ENCODE data around the gene BCL3. TPM values are rescaled to one million over a fixed set of nuclear protein-coding genes. Genes with fewer than 3 reads are reported as not detected.

Gene BCL3
- 2.9 TPM for total RNA-seq
- 62.9 TPM for polyA plus RNA-seq
- long read RNA-seq, donor 1, partial matches to known transcripts: 0 of 1 reads
- long read RNA-seq, donor 1, other reads (novel, unspliced or antisense): 0 of 1 reads
- long read RNA-seq, donor 2, transcript BCL3-201 (9 exons, 2,038 nt): major isoform, 5 of 7 reads
- long read RNA-seq, donor 2, partial matches to known transcripts: 0 of 7 reads
- long read RNA-seq, donor 2, other reads (novel, unspliced or antisense): 0 of 7 reads
- long read RNA-seq, donor 3, partial matches to known transcripts: 0 of 1 reads
- long read RNA-seq, donor 3, other reads (novel, unspliced or antisense): 0 of 1 reads
- long read RNA-seq, donor 4, partial matches to known transcripts: 0 of 6 reads
- long read RNA-seq, donor 4, other reads (novel, unspliced or antisense): 0 of 6 reads
- long read RNA-seq, donor 5, transcript BCL3-201 (9 exons, 2,038 nt): major isoform, 9 of 18 reads
- long read RNA-seq, donor 5, partial matches to known transcripts: 6 of 18 reads
- long read RNA-seq, donor 5, other reads (novel, unspliced or antisense): 0 of 18 reads
- long read RNA-seq, donor 6, transcript BCL3-201 (9 exons, 2,038 nt): major isoform, 10 of 13 reads
- long read RNA-seq, donor 6, partial matches to known transcripts: 0 of 13 reads
- long read RNA-seq, donor 6, other reads (novel, unspliced or antisense): 0 of 13 reads
- long read RNA-seq, donor 7, transcript BCL3-201 (9 exons, 2,038 nt): major isoform, 6 of 14 reads
- long read RNA-seq, donor 7, partial matches to known transcripts: 6 of 14 reads
- long read RNA-seq, donor 7, other reads (novel, unspliced or antisense): 0 of 14 reads
- long read RNA-seq, donor 8, partial matches to known transcripts: 0 of 3 reads
- long read RNA-seq, donor 8, other reads (novel, unspliced or antisense): 0 of 3 reads
- long read RNA-seq, donor 9, partial matches to known transcripts: 0 of 3 reads
- long read RNA-seq, donor 9, other reads (novel, unspliced or antisense): 0 of 3 reads
- long read RNA-seq, donor 10, transcript BCL3-201 (9 exons, 2,038 nt): major isoform, 9 of 10 reads
- long read RNA-seq, donor 10, partial matches to known transcripts: 0 of 10 reads
- long read RNA-seq, donor 10, other reads (novel, unspliced or antisense): 0 of 10 reads

- DNase-seq (ENCODE audit: low read depth in 6 of 9, low spot score in 9 of 9): no peak
- Histone ChIP-seq H3K27me3 (ENCODE audit: control insufficient read depth in 2 of 2, insufficient read depth in 1 of 2, low read length in 1 of 2) (peaks cover 32 to 56% of the 10 kb centered on the region in 2 donors), H3K4me1 (ENCODE audit: control insufficient read depth in 2 of 2, insufficient read depth in 2 of 2, low read length in 2 of 2) (peaks cover 22 to 52% of the 10 kb centered on the region in 2 donors), H3K4me3 (ENCODE audit: low read length in 2 of 2) (peak within 1 kb of the TSS; percentile 39 to 61), H3K27ac (ENCODE audit: low read depth in 1 of 2, low read length in 1 of 2) (peak within 1 kb of the TSS; percentile 81 to 86), H3K9me3 (ENCODE audit: control insufficient read depth in 2 of 2, insufficient read depth in 1 of 2, low read length in 1 of 2) (peaks cover 0 to 6% of the 10 kb centered on the region in 2 donors), H3K36me3 (ENCODE audit: control insufficient read depth in 2 of 2, insufficient read depth in 2 of 2, low read length in 1 of 2) (peaks cover 0 to 3% of the 10 kb centered on the region in 2 donors)
- WGBS: 2% methylated on average over 84 of the region's 88 CpGs
These were observed at the start of gene BCL3 for GRCh38 chr19:44748426-44749254. TSS of gene BCL3 (plus strand) at chr19:44748708. CDS start at chr19:44748791, 83 bp downstream.

GRCh38 chr19:44700547-44700946 lies 48.0 kb upstream of the BCL3 start:
- H3K36me3 ChIP-seq (ENCODE audit: control insufficient read depth in 2 of 2, insufficient read depth in 2 of 2, low read length in 1 of 2): no peaks in the 10 kb centered on the region
- 97% methylated on average over 5 of the region's 5 CpGs for WGBS
- H3K27ac ChIP-seq (ENCODE audit: low read depth in 1 of 2, low read length in 1 of 2): no peak overlapping the region
- no peak for DNase-seq (ENCODE audit: low read depth in 6 of 9, low spot score in 9 of 9)
- peaks cover 0 to 4% of the 10 kb centered on the region in 2 donors for H3K27me3 ChIP-seq (ENCODE audit: control insufficient read depth in 2 of 2, insufficient read depth in 1 of 2, low read length in 1 of 2)
- H3K9me3 ChIP-seq (ENCODE audit: control insufficient read depth in 2 of 2, insufficient read depth in 1 of 2, low read length in 1 of 2): no peaks in the 10 kb centered on the region
- H3K4me1 ChIP-seq (ENCODE audit: control insufficient read depth in 2 of 2, insufficient read depth in 2 of 2, low read length in 2 of 2): peaks cover 0 to 13% of the 10 kb centered on the region in 2 donors
- H3K4me3 ChIP-seq (ENCODE audit: low read length in 2 of 2): no peak overlapping the region

DNA sequence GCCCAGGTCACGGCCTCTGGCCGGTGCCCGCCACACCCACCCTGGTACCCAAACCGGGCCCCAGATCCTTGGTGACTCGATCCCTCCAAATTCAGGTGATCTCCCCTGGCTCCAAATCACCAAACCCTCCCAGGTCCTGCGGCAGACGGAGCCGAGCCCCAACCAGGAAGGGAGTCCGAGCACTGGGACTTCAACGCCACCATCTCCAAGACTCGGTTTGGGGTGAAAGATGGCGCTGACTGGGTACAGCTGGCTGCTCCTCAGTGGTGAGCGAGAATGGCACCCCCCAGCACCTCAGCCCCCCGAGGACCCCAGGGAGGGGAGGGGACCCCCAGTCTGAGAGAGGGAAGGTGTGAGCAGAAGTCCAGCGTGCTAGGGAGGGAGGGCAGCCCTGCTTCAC lies 47.3 kb upstream of the BCL3 start:
- no peak for DNase-seq (ENCODE audit: low read depth in 6 of 9, low spot score in 9 of 9)
- peaks cover 0 to 4% of the 10 kb centered on the region in 2 donors for H3K27me3 ChIP-seq (ENCODE audit: control insufficient read depth in 2 of 2, insufficient read depth in 1 of 2, low read length in 1 of 2)
- H3K9me3 ChIP-seq (ENCODE audit: control insufficient read depth in 2 of 2, insufficient read depth in 1 of 2, low read length in 1 of 2): no peaks in the 10 kb centered on the region
- H3K4me3 ChIP-seq (ENCODE audit: low read length in 2 of 2): no peak overlapping the region
- no peak overlapping the region for H3K27ac ChIP-seq (ENCODE audit: low read depth in 1 of 2, low read length in 1 of 2)
- 93% methylated on average over 15 of the region's 15 CpGs for WGBS
- no peaks in the 10 kb centered on the region for H3K36me3 ChIP-seq (ENCODE audit: control insufficient read depth in 2 of 2, insufficient read depth in 2 of 2, low read length in 1 of 2)
- H3K4me1 ChIP-seq (ENCODE audit: control insufficient read depth in 2 of 2, insufficient read depth in 2 of 2, low read length in 2 of 2): peaks cover 0 to 13% of the 10 kb centered on the region in 2 donors

- Histone ChIP-seq H3K27ac (ENCODE audit: low read depth in 1 of 2, low read length in 1 of 2) (no peak overlapping the region), H3K9me3 (ENCODE audit: control insufficient read depth in 2 of 2, insufficient read depth in 1 of 2, low read length in 1 of 2) (no peaks in the 10 kb centered on the region), H3K36me3 (ENCODE audit: control insufficient read depth in 2 of 2, insufficient read depth in 2 of 2, low read length in 1 of 2) (no peaks in the 10 kb centered on the region)
These were observed 45.8 kb upstream of the BCL3 start for GRCh38 chr19:44702551-44703176.

DNA sequence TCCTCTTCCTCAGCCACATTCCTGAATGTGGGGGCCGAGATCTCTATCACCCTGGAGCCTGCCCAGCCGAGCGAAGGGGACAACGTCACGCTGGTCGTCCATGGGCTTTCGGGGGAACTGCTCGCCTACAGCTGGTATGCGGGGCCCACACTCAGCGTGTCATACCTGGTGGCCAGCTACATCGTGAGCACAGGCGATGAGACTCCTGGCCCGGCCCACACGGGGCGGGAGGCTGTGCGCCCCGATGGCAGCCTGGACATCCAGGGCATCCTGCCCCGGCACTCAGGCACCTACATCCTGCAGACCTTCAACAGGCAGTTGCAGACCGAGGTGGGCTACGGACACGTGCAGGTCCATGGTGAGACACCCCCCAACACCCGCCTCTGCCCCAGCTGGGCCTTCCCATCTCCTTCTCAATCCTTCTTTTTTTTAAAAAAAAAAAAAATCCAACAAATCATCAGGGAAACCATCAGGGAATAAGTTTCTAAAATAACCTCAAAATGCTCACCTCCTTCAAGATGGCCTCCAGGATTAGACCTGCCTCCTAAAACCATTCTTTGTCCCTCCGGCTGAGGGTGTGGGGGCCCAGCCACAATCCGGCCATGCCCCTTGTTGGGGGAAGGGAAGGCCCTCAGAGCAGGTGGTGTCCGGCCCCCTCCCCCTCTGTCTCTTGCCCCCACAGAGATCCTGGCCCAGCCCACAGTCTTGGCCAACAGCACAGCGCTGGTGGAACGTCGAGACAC lies 45.0 kb upstream of the BCL3 start:
- Histone ChIP-seq H3K9me3 (ENCODE audit: control insufficient read depth in 2 of 2, insufficient read depth in 1 of 2, low read length in 1 of 2) (no peaks in the 10 kb centered on the region), H3K27ac (ENCODE audit: low read depth in 1 of 2, low read length in 1 of 2) (no peak overlapping the region), H3K27me3 (ENCODE audit: control insufficient read depth in 2 of 2, insufficient read depth in 1 of 2, low read length in 1 of 2) (no peaks in the 10 kb centered on the region), H3K36me3 (ENCODE audit: control insufficient read depth in 2 of 2, insufficient read depth in 2 of 2, low read length in 1 of 2) (no peaks in the 10 kb centered on the region), H3K4me1 (ENCODE audit: control insufficient read depth in 2 of 2, insufficient read depth in 2 of 2, low read length in 2 of 2) (no peaks in the 10 kb centered on the region), H3K4me3 (ENCODE audit: low read length in 2 of 2) (no peak overlapping the region)
- 95% methylated on average over 28 of the region's 28 CpGs for WGBS
- DNase-seq (ENCODE audit: low read depth in 6 of 9, low spot score in 9 of 9): no peak

More at GRCh38 chr19:44702551-44703176, 45.8 kb upstream of the BCL3 start:
- Histone ChIP-seq H3K27me3 (ENCODE audit: control insufficient read depth in 2 of 2, insufficient read depth in 1 of 2, low read length in 1 of 2) (no peaks in the 10 kb centered on the region), H3K4me1 (ENCODE audit: control insufficient read depth in 2 of 2, insufficient read depth in 2 of 2, low read length in 2 of 2) (peaks cover 0 to 4% of the 10 kb centered on the region in 2 donors), H3K4me3 (ENCODE audit: low read length in 2 of 2) (no peak overlapping the region)
- WGBS: 93% methylated on average over 17 of the region's 17 CpGs
- no peak for DNase-seq (ENCODE audit: low read depth in 6 of 9, low spot score in 9 of 9)

GRCh38 chr19:44704982-44705381 lies 43.5 kb upstream of the BCL3 start:
- Histone ChIP-seq H3K9me3 (ENCODE audit: control insufficient read depth in 2 of 2, insufficient read depth in 1 of 2, low read length in 1 of 2) (no peaks in the 10 kb centered on the region), H3K4me1 (ENCODE audit: control insufficient read depth in 2 of 2, insufficient read depth in 2 of 2, low read length in 2 of 2) (no peaks in the 10 kb centered on the region), H3K4me3 (ENCODE audit: low read length in 2 of 2) (no peak overlapping the region), H3K36me3 (ENCODE audit: control insufficient read depth in 2 of 2, insufficient read depth in 2 of 2, low read length in 1 of 2) (no peaks in the 10 kb centered on the region), H3K27ac (ENCODE audit: low read depth in 1 of 2, low read length in 1 of 2) (no peak overlapping the region), H3K27me3 (ENCODE audit: control insufficient read depth in 2 of 2, insufficient read depth in 1 of 2, low read length in 1 of 2) (no peaks in the 10 kb centered on the region)
- DNase-seq (ENCODE audit: low read depth in 6 of 9, low spot score in 9 of 9): no peak
- WGBS: 93% methylated on average over 1 of the region's 1 CpG

DNA sequence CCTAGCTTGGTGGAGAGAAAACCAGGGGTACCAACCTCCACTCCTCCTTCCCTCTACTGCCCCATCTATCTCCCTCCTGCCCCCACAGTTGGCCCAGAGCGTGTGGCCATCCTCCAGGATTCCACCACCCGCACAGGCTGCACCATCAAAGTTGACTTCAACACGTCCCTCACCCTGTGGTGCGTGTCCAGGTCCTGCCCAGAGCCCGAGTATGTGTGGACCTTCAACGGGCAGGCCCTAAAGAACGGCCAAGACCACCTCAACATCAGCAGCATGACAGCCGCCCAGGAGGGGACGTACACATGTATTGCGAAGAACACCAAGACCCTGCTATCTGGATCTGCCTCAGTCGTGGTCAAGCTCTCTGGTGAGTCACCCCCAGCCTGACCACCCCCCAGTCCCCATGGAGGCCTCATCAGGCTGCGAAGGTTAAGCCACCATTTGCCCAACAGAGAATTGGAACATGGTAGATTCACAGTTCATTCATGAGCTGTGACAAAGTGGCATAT lies 43.0 kb upstream of the BCL3 start:
- Histone ChIP-seq H3K9me3 (ENCODE audit: control insufficient read depth in 2 of 2, insufficient read depth in 1 of 2, low read length in 1 of 2) (no peaks in the 10 kb centered on the region), H3K4me1 (ENCODE audit: control insufficient read depth in 2 of 2, insufficient read depth in 2 of 2, low read length in 2 of 2) (no peaks in the 10 kb centered on the region), H3K27me3 (ENCODE audit: control insufficient read depth in 2 of 2, insufficient read depth in 1 of 2, low read length in 1 of 2) (no peaks in the 10 kb centered on the region), H3K27ac (ENCODE audit: low read depth in 1 of 2, low read length in 1 of 2) (no peak overlapping the region), H3K36me3 (ENCODE audit: control insufficient read depth in 2 of 2, insufficient read depth in 2 of 2, low read length in 1 of 2) (no peaks in the 10 kb centered on the region), H3K4me3 (ENCODE audit: low read length in 2 of 2) (no peak overlapping the region)
- 95% methylated on average over 12 of the region's 12 CpGs for WGBS
- no peak for DNase-seq (ENCODE audit: low read depth in 6 of 9, low spot score in 9 of 9)

Measured in thymus (tissue), 14 donors.